ENCODE results near the gene CCDC157. TPM values are rescaled to one million over a fixed set of nuclear protein-coding genes. Genes with fewer than 3 reads are reported as not detected.
A peak's percentile ranks its signal among the peaks of the same experiment; 100 is the strongest.
"Not testable (repeated sequence)": the region's sequence is repeated elsewhere in the genome, so short reads cannot be mapped to it uniquely, and the experiment has no call there.

CCDC157 gene
- polyA plus RNA-seq, 3 donors from 2014 or later, result 1.4 to 3.5 (median 1.9) TPM

GRCh38 chr22:30332994-30333706 is 23.7 kb upstream of the CCDC157 start:
- H3K4me3 Mint-ChIP-seq, result no peak overlapping the region
- H3K36me3 Mint-ChIP-seq, result peaks cover 4 to 34% (median 10%) of the 10 kb centered on the region in 3 donors
- peak overlapping the region in 3 of 6 donors; percentile 22 to 35 (median 23) for H3K27ac Mint-ChIP-seq

GRCh38 chr22:30333707-30334087 is 23.1 kb upstream of the CCDC157 start:
- Mint-ChIP-seq H3K9me3 (no peaks in the 10 kb centered on the region), H3K4me3 (no peak overlapping the region), H3K27me3 (ENCODE audit: low read depth in 3 of 3) (peaks cover 0 to 5% (median 2%) of the 10 kb centered on the region in 3 donors), H3K27ac (peak overlapping the region in 2 of 6 donors; percentile 39 to 40), H3K36me3 (peaks cover 6 to 39% (median 13%) of the 10 kb centered on the region in 3 donors), H3K4me1 (no peaks in the 10 kb centered on the region)
- DNase-seq, result no peak

More at GRCh38 chr22:30332994-30333706, 23.7 kb upstream of the CCDC157 start:
- no peaks in the 10 kb centered on the region for H3K9me3 Mint-ChIP-seq
- DNase-seq, result no peak
- peaks cover 0 to 5% (median 2%) of the 10 kb centered on the region in 3 donors for H3K27me3 Mint-ChIP-seq (ENCODE audit: low read depth in 3 of 3)
- no peaks in the 10 kb centered on the region for H3K4me1 Mint-ChIP-seq

DNA sequence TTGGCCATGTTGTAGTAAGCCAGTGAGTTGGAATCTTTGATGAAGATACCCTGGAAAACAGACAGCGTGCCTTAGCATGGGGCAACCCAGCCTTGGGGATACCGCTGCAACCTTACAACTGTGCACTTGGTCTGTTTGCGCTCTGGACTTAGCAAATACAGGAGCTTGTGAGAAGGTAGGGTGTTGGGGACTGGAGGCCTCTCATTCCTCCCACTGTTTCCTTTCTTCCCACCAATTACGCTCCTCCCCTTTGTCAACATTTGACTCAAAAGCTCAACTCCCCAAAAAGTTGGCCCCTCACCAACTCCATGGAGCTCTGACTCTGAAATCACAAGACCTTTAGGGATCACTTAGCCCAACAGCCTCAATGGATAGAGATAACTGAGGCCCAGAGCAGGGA is 22.2 kb upstream of the CCDC157 start:
- no peaks in the 10 kb centered on the region for H3K9me3 Mint-ChIP-seq
- no peak for DNase-seq
- H3K27ac Mint-ChIP-seq, result no peak overlapping the region
- no peak overlapping the region for H3K4me3 Mint-ChIP-seq
- no peaks in the 10 kb centered on the region for H3K4me1 Mint-ChIP-seq
- H3K36me3 Mint-ChIP-seq, result peaks cover 6 to 44% (median 17%) of the 10 kb centered on the region in 3 donors
- peaks cover 0 to 5% (median 2%) of the 10 kb centered on the region in 3 donors for H3K27me3 Mint-ChIP-seq (ENCODE audit: low read depth in 3 of 3)

DNA sequence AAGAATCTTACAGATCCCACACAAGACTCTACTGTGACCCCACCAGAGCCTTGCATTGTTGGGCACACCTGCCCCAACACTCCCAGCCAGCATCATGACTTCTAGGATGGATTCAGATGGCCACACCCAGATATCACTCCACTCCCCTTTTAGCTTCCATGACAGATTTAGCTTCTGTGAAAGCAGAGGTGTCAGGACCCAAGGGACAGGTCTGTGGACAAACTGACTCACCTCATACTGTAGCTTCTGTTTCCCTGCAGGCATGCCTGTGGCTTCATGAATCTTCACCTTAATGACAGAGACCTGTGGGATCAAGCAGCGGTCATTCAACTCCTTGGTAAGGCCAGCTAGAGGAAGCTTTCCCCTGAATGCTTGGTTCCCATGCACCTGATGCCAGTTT is 21.6 kb upstream of the CCDC157 start:
- DNase-seq, result no peak
- H3K4me3 Mint-ChIP-seq, result no peak overlapping the region
- peaks cover 6 to 50% (median 23%) of the 10 kb centered on the region in 3 donors for H3K36me3 Mint-ChIP-seq
- no peaks in the 10 kb centered on the region for H3K9me3 Mint-ChIP-seq
- peaks cover 0 to 5% (median 2%) of the 10 kb centered on the region in 3 donors for H3K27me3 Mint-ChIP-seq (ENCODE audit: low read depth in 3 of 3)
- no peaks in the 10 kb centered on the region for H3K4me1 Mint-ChIP-seq
- peak overlapping the region in 1 of 6 donors; percentile 7 for H3K27ac Mint-ChIP-seq

- Mint-ChIP-seq H3K4me3 (no peak overlapping the region), H3K36me3 (peaks cover 3 to 58% (median 26%) of the 10 kb centered on the region in 3 donors)
Observed at GRCh38 chr22:30336752-30337460, 19.9 kb upstream of the CCDC157 start.

GRCh38 chr22:30337461-30337778 is 19.4 kb upstream of the CCDC157 start:
- Mint-ChIP-seq H3K4me3 (no peak overlapping the region), H3K27me3 (ENCODE audit: low read depth in 3 of 3) (peaks cover 2 to 5% (median 3%) of the 10 kb centered on the region in 3 donors), H3K27ac (no peak overlapping the region), H3K36me3 (peaks cover 3 to 60% (median 26%) of the 10 kb centered on the region in 3 donors), H3K4me1 (no peaks in the 10 kb centered on the region), H3K9me3 (no peaks in the 10 kb centered on the region)
- no peak for DNase-seq

More at GRCh38 chr22:30336752-30337460, 19.9 kb upstream of the CCDC157 start:
- Mint-ChIP-seq H3K4me1 (no peaks in the 10 kb centered on the region), H3K27me3 (ENCODE audit: low read depth in 3 of 3) (peaks cover 2 to 5% (median 5%) of the 10 kb centered on the region in 3 donors), H3K27ac (peak overlapping the region in 1 of 6 donors; percentile 39), H3K9me3 (no peaks in the 10 kb centered on the region)
- DNase-seq, result no peak

- not testable (repeated sequence) for H3K27me3 Mint-ChIP-seq (ENCODE audit: low read depth in 3 of 3); H3K9me3 Mint-ChIP-seq; DNase-seq; H3K4me1 Mint-ChIP-seq; H3K4me3 Mint-ChIP-seq
- Mint-ChIP-seq H3K27ac (peak overlapping the region in 1 of 6 donors; percentile 4), H3K36me3 (peaks cover 5 to 67% (median 29%) of the 10 kb centered on the region in 3 donors)
Observed at GRCh38 chr22:30338341-30338740, 18.5 kb upstream of the CCDC157 start.

DNA sequence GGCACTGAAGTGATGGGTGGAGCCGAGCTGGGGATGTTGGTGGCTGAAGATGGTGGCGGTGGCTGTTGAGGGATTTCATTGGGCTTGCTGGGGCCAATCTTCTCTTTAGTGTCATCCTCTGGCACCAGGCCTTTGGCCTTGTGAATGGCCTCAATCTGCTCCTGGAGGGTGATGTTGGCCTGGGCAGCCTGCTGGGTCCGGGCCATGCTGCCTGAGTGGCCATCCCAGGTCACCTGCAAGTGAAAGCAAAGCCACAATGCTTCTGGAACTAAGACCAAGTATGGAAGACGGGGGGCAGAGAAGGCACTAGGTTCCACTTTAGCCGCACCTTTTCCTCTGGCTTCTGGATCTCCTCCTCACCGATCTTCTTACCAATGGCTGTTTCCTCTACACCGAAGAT is 18.0 kb upstream of the CCDC157 start:
- Mint-ChIP-seq H3K4me1 (no peaks in the 10 kb centered on the region), H3K27ac (no peak overlapping the region), H3K4me3 (no peak overlapping the region), H3K36me3 (peaks cover 7 to 68% (median 32%) of the 10 kb centered on the region in 3 donors), H3K9me3 (no peaks in the 10 kb centered on the region), H3K27me3 (ENCODE audit: low read depth in 3 of 3) (peaks cover 2 to 5% (median 3%) of the 10 kb centered on the region in 3 donors)
- no peak for DNase-seq

DNA sequence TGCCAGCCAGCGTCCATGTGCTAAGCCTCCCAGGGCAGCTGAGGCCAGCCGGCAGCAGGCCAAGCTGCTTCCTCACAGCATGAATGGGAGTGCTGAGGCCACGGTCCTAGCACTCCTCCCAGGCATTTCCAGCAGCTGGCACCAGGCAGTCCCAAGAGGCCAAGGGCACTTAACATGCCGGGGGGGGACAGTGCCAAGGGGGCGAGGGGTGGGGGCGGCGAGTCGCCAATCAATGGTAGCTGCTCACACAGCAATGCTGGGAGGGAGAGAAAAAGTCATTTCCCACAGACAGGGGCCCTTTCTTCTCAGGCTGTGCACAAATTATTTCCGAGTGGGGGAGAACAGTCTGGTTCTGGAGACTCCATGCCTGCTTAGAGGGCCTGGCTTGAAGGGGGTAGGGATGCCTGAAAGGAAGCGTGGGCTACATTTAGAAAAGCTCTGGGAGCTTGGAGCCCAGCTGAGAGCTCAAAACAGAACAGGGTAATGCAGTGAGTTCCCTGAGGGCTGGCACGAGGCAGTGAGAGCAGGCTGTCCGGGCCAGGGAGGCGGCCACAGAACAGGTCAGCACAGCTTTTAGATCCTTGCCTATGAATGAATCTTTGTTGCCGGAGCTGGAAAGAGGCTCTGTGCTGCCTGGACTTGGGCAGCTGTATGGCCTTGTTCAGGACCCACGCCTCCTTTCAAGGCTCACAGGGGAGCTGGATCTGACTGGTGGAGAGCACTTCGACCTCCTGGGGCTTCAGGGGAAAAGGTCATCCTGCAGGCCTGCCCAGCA is 15.7 kb upstream of the CCDC157 start:
- Mint-ChIP-seq H3K27ac (no peak overlapping the region), H3K4me1 (peaks cover 0 to 1% of the 10 kb centered on the region in 2 donors), H3K4me3 (no peak overlapping the region), H3K36me3 (peaks cover 7 to 63% (median 31%) of the 10 kb centered on the region in 3 donors), H3K9me3 (no peaks in the 10 kb centered on the region), H3K27me3 (ENCODE audit: low read depth in 3 of 3) (peaks cover 2 to 5% (median 3%) of the 10 kb centered on the region in 3 donors)
- no peak for DNase-seq

DNA sequence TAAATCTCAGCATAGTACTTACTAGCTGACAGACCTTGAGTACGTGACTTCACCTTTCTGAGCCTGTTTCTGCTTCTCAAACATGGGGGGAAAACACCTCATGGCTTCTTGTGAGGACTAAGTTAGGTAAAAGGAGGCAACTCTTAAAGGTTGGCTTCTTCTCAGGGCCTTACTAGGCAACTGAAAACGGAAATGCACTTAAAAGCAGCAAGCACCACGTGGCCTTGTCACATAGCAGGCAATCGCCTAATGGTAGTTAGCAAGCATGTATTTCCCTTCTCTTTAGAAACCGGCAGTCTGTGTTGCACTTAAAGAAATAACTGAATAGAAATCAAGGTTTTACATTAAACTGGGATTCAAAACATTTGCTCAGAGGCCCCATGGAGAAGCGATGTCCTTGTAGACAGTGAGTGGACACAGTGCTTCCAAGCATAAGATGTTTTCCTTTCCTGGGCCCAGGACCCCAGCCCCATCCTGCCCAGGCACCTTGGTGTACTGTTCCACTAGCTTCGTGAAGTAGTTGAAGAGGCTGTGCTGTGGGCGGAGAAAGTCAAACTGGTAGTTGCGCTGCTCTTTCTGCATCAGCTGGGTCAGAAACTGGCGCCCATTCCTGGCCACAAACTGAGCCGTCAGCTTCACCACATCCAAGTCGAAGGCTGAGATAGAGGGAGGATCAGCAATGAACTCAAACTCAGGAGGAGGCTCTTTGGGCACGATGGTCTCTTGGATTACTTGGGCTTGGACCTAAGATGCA is 12.2 kb upstream of the CCDC157 start:
- DNase-seq, result no peak
- H3K36me3 Mint-ChIP-seq, result peaks cover 5 to 61% (median 20%) of the 10 kb centered on the region in 3 donors

GRCh38 chr22:30347255-30347892 is 9.4 kb upstream of the CCDC157 start:
- no peaks in the 10 kb centered on the region for H3K9me3 Mint-ChIP-seq
- peaks cover 36 to 49% of the 10 kb centered on the region in 2 donors for H3K4me1 Mint-ChIP-seq
- peak overlapping the region in 2 of 6 donors; percentile 34 to 36 for H3K27ac Mint-ChIP-seq
- H3K36me3 Mint-ChIP-seq, result peaks cover 9 to 54% (median 20%) of the 10 kb centered on the region in 3 donors
- H3K4me3 Mint-ChIP-seq, result peak overlapping the region in 1 of 5 donors; percentile 18
- no peak for DNase-seq
- H3K27me3 Mint-ChIP-seq (ENCODE audit: low read depth in 3 of 3), result no peaks in the 10 kb centered on the region

More for the DNA sequence above, 12.2 kb upstream of the CCDC157 start:
- peaks cover 15 to 27% of the 10 kb centered on the region in 2 donors for H3K4me1 Mint-ChIP-seq
- peaks cover 0 to 3% (median 3%) of the 10 kb centered on the region in 3 donors for H3K27me3 Mint-ChIP-seq (ENCODE audit: low read depth in 3 of 3)
- H3K9me3 Mint-ChIP-seq, result no peaks in the 10 kb centered on the region
- no peak overlapping the region for H3K27ac Mint-ChIP-seq
- H3K4me3 Mint-ChIP-seq, result no peak overlapping the region

- H3K36me3 Mint-ChIP-seq, result peaks cover 6 to 51% (median 22%) of the 10 kb centered on the region in 3 donors
- peaks cover 46 to 59% of the 10 kb centered on the region in 2 donors for H3K4me1 Mint-ChIP-seq
- H3K27ac Mint-ChIP-seq, result peak overlapping the region in 2 of 6 donors; percentile 11 to 29
- no peaks in the 10 kb centered on the region for H3K27me3 Mint-ChIP-seq (ENCODE audit: low read depth in 3 of 3)
- no peak overlapping the region for H3K4me3 Mint-ChIP-seq
- no peaks in the 10 kb centered on the region for H3K9me3 Mint-ChIP-seq
- DNase-seq, result no peak
Observed at GRCh38 chr22:30348404-30348803, 8.4 kb upstream of the CCDC157 start.
